H1 (cell line): ENCODE results near the gene SEL1L2. TPM values are rescaled to one million over a fixed set of nuclear protein-coding genes. Genes with fewer than 3 reads are reported as not detected.
A peak's percentile ranks its signal among the peaks of the same experiment; 100 is the strongest.

Experiments used
- CTCF ChIA-PET: fragments of 300-600 bp; sonication (Branson Sonifier 250); formaldehyde crosslinking; loops from one replicate; lab custom pipeline; 2021; ENCODE audit not compliant: partially characterized antibody; lab: Charles Lee
- POLR2A ChIA-PET: fragments of 300-600 bp; sonication (Branson Sonifier 250); formaldehyde crosslinking; loops from one replicate; lab custom pipeline; 2021; ENCODE audit warnings: inconsistent platforms; ENCODE audit not compliant: partially characterized antibody; lab: Charles Lee
- DNase-seq, 2 experiments: peaks; one replicate each; pipeline versions ENCODE4 v3.0.0 to v3.0.0-alpha.2; 2010 to 2022; ENCODE audit warnings: low spot score in 2 of 2, low read depth in 1 of 2, mixed read lengths in 1 of 2
- FAIRE-seq: peaks from 2 replicates; lab custom pipeline; 2011; peaks lifted over from hg19 to GRCh38; lab: Jason Lieb, UNC
- H2AFZ ChIP-seq: 2 replicates; pipeline ENCODE4 v1.8.1; 2012; ENCODE audit warnings: low read length, inconsistent platforms
- H2AK5ac ChIP-seq: 2 replicates; pipeline ENCODE4 v1.6.1; 2013; ENCODE audit warnings: low read depth, low read length
- H2BK120ac ChIP-seq: replicated peaks from 2 replicates; pipeline ENCODE3; 2013; ENCODE audit warnings: low read depth, low read length, inconsistent platforms
- H2BK12ac ChIP-seq: 2 replicates; pipeline ENCODE4 v1.6.1; 2013; ENCODE audit warnings: low read depth, low read length
- H2BK15ac ChIP-seq: 2 replicates; pipeline ENCODE4 v1.6.1; 2013; ENCODE audit warnings: low read length
- H2BK20ac ChIP-seq: 2 replicates; pipeline ENCODE4 v1.6.1; 2013; ENCODE audit warnings: low read length
- H2BK5ac ChIP-seq: 2 replicates; pipeline ENCODE4 v1.6.1; 2013; ENCODE audit warnings: low read depth, low read length
- H3K14ac ChIP-seq: 2 replicates; pipeline ENCODE4 v1.6.1; 2013; ENCODE audit warnings: inconsistent platforms; ENCODE audit not compliant: insufficient read length
- H3K18ac ChIP-seq: 2 replicates; pipeline ENCODE4 v1.6.1; 2013; ENCODE audit warnings: low read length; ENCODE audit errors: extremely low read depth
- H3K23ac ChIP-seq: 2 replicates; pipeline ENCODE4 v1.6.1; 2013; ENCODE audit warnings: inconsistent platforms; ENCODE audit not compliant: insufficient read length
- H3K23me2 ChIP-seq: 2 replicates; pipeline ENCODE4 v1.6.1; 2013; ENCODE audit warnings: low read depth, low read length
- H3K27ac ChIP-seq: 2 replicates; pipeline ENCODE4 v1.6.1; 2011; ENCODE audit warnings: low read depth, low read length, inconsistent platforms
- H3K27me3 ChIP-seq, 4 experiments: replicated peaks in 1 of 4; 1 replicate in 1 of 4; 2 replicates in 3 of 4; pipeline versions ENCODE4 v1.6.1 to v1.8.1; 2011 to 2013; ENCODE audit warnings: low read length in 3 of 4, mild to moderate bottlenecking in 3 of 4, inconsistent platforms in 2 of 4, mixed read lengths in 2 of 4, moderate library complexity in 1 of 4; ENCODE audit not compliant: control insufficient read depth in 3 of 4, insufficient read depth in 3 of 4; ENCODE audit errors: extremely low read depth in 1 of 4
- H3K36me3 ChIP-seq, 4 experiments: 2 replicates each; pipeline versions ENCODE4 v1.6.1 to v1.8.1; 2011 to 2013; ENCODE audit warnings: mild to moderate bottlenecking in 4 of 4, low read length in 3 of 4, moderate library complexity in 2 of 4, control low read depth in 1 of 4, inconsistent platforms in 1 of 4; ENCODE audit not compliant: insufficient read depth in 4 of 4, control insufficient read depth in 2 of 4
- H3K4ac ChIP-seq: replicated peaks from 2 replicates; pipeline ENCODE3; 2013; ENCODE audit warnings: low read length, low read depth, mixed read lengths, inconsistent platforms; ENCODE audit not compliant: insufficient read length
- H3K4me1 ChIP-seq, 4 experiments: replicated peaks in 1 of 4; 1 replicate in 1 of 4; 2 replicates in 3 of 4; pipeline versions ENCODE4 v1.6.1 to v1.8.1; 2011 to 2013; ENCODE audit warnings: low read length in 3 of 4, inconsistent platforms in 2 of 4, mixed read lengths in 1 of 4; ENCODE audit not compliant: insufficient read depth in 4 of 4, control insufficient read depth in 3 of 4
- H3K4me2 ChIP-seq, 2 experiments: 2 replicates each; pipeline versions ENCODE4 v1.6.1 to v1.8.1; 2011 to 2013; ENCODE audit warnings: low read depth in 2 of 2, low read length in 2 of 2, control low read depth in 1 of 2, inconsistent platforms in 1 of 2, mild to moderate bottlenecking in 1 of 2; ENCODE audit not compliant: insufficient read depth in 1 of 2
- H3K4me3 ChIP-seq, 4 experiments: fragments of 200-600, 300-600 bp in 1 of 4; sonication (generic), shearing (Covaris generic), sonication (Bioruptor Twin) in 1 of 4; 2 replicates each; pipeline versions ENCODE4 v1.5.1 to v1.8.1; 2011 to 2016; ENCODE audit warnings: low read length in 4 of 4, low read depth in 3 of 4, control low read depth in 2 of 4, inconsistent platforms in 2 of 4, mild to moderate bottlenecking in 2 of 4, mixed read lengths in 1 of 4, moderate library complexity in 1 of 4; ENCODE audit not compliant: insufficient read depth in 2 of 4; ENCODE audit errors: extremely low read depth in 1 of 4
- H3K56ac ChIP-seq: replicated peaks from 2 replicates; pipeline ENCODE3; 2013; ENCODE audit warnings: low read depth, mild to moderate bottlenecking, mixed read lengths, low read length, inconsistent platforms; ENCODE audit not compliant: insufficient read length
- H3K79me1 ChIP-seq: 2 replicates; pipeline ENCODE4 v1.6.1; 2013; ENCODE audit warnings: low read depth, low read length, control low read depth
- H3K79me2 ChIP-seq, 2 experiments: 2 replicates each; pipeline versions ENCODE4 v1.6.1 to v1.8.1; 2012 to 2013; ENCODE audit warnings: low read length in 2 of 2, mild to moderate bottlenecking in 2 of 2, inconsistent platforms in 1 of 2; ENCODE audit not compliant: insufficient read depth in 2 of 2, control insufficient read depth in 1 of 2
- H3K9ac ChIP-seq, 4 experiments: replicated peaks in 1 of 4; 1 replicate in 1 of 4; 2 replicates in 3 of 4; pipeline versions ENCODE4 v1.6.1 to v1.8.1; 2011 to 2013; ENCODE audit warnings: low read depth in 3 of 4, low read length in 3 of 4, control low read depth in 2 of 4, mild to moderate bottlenecking in 2 of 4, moderate library complexity in 2 of 4, inconsistent platforms in 1 of 4; ENCODE audit errors: extremely low read depth in 1 of 4
- H3K9me3 ChIP-seq, 2 experiments: 2 replicates each; pipeline versions ENCODE4 v1.6.1 to v1.8.1; 2012 to 2013; ENCODE audit warnings: mild to moderate bottlenecking in 2 of 2, moderate library complexity in 2 of 2, control low read depth in 1 of 2, inconsistent platforms in 1 of 2, low read depth in 1 of 2, low read length in 1 of 2, mixed read lengths in 1 of 2; ENCODE audit not compliant: insufficient read depth in 2 of 2
- H4K20me1 ChIP-seq, 2 experiments: replicated peaks in 1 of 2; 2 replicates each; pipeline versions ENCODE3 to v1.8.1; 2011 to 2013; ENCODE audit warnings: inconsistent platforms in 2 of 2, low read length in 2 of 2, mild to moderate bottlenecking in 1 of 2; ENCODE audit not compliant: insufficient read depth in 2 of 2, control insufficient read depth in 1 of 2
- H4K5ac ChIP-seq: 2 replicates; pipeline ENCODE4 v1.6.1; 2013; ENCODE audit warnings: low read length, low read depth, mixed read lengths, inconsistent platforms; ENCODE audit not compliant: insufficient read length
- H4K8ac ChIP-seq: 2 replicates; pipeline ENCODE4 v1.8.0; 2013; ENCODE audit warnings: mild to moderate bottlenecking, moderate library complexity, low read length, inconsistent platforms; ENCODE audit not compliant: insufficient read depth; ENCODE audit errors: extremely low read depth
- H4K91ac ChIP-seq: replicated peaks from 2 replicates; pipeline ENCODE3; 2013; ENCODE audit warnings: low read length, mixed read lengths, inconsistent platforms; ENCODE audit not compliant: insufficient read length
- GTF2F1 ChIP-seq: IDR thresholded peaks from 2 replicates; pipeline ENCODE4 v1.6.1; 2012; ENCODE audit warnings: low read depth, low read length, improper control_type of control experiment, borderline replicate concordance
- JUN ChIP-seq: IDR thresholded peaks from 2 replicates; pipeline ENCODE4 v1.6.1; 2011; ENCODE audit warnings: low read depth, mild to moderate bottlenecking, improper control_type of control experiment, low read length
- NANOG ChIP-seq: IDR thresholded peaks from 2 replicates; pipeline ENCODE4 v1.6.1; 2011; ENCODE audit warnings: low read length, low read depth, mild to moderate bottlenecking, inconsistent platforms; ENCODE audit not compliant: insufficient read depth, poor library complexity, severe bottlenecking
- PHF8 ChIP-seq: fragments of 200-600 bp; sonication (generic); conservative IDR thresholded peaks from 2 replicates; pipeline ENCODE4 v1.7.1; 2012; ENCODE audit warnings: low read depth, mild to moderate bottlenecking, inconsistent platforms, low read length, moderate library complexity
- POLR2A ChIP-seq, 2 experiments: IDR thresholded peaks; 1 replicate in 1 of 2; 2 replicates in 1 of 2; pipeline ENCODE4 v1.6.1; 2011; ENCODE audit warnings: low read depth in 2 of 2, low read length in 2 of 2, mild to moderate bottlenecking in 2 of 2; ENCODE audit errors: control extremely low read depth in 1 of 2
- RBBP5 ChIP-seq: IDR thresholded peaks from 2 replicates; pipeline ENCODE4 v1.7.1; 2012; ENCODE audit warnings: low read depth, mild to moderate bottlenecking, inconsistent platforms, low read length, moderate library complexity, borderline replicate concordance
- RFX5 ChIP-seq: IDR thresholded peaks from 2 replicates; pipeline ENCODE4 v1.6.1; 2011; ENCODE audit warnings: low read depth, low read length, improper control_type of control experiment, borderline replicate concordance
- RNF2 ChIP-seq: fragments of 200-900, 300-1000 bp; sonication (generic); IDR thresholded peaks from 2 replicates; pipeline ENCODE4 v1.7.1; 2016; ENCODE audit warnings: borderline replicate concordance, low read depth, mild to moderate bottlenecking, antibody characterized with exemption, low read length; ENCODE audit not compliant: poor library complexity, severe bottlenecking; ENCODE audit errors: missing control alignments
- WGBS, 2 experiments: shearing (Covaris generic) in 1 of 2; methylation state at CpG; one replicate each; pipeline versions ENCODE4 v1.1.6 to v1.1.7; 2013 to 2015; ENCODE audit warnings: low lambda C conversion rate in 2 of 2, mixed read lengths in 2 of 2, inconsistent platforms in 1 of 2, low coverage in 1 of 2, missing lambda C conversion rate in 1 of 2; ENCODE audit not compliant: insufficient replicate concordance in 2 of 2, insufficient coverage in 1 of 2, insufficient read length in 1 of 2; ENCODE audit errors: extremely low coverage in 1 of 2, missing lambda C conversion rate in 1 of 2; 5-methylcytosine and 5-hydroxymethylcytosine counted together
- polyA plus RNA-seq, 7 experiments: library from polyadenylated mRNA; depleted of rRNA in 3 of 7; stranded (reverse) in 5 of 7; unstranded in 2 of 7; fragments of >200 nt in 5 of 7; fragments of 200-250 nt in 2 of 7; gene quantifications; 1 replicate in 5 of 7; 2 replicates in 1 of 7; 4 replicates in 1 of 7; pipeline versions ENCODE4 v1.2.1 to v1.2.3, GENCODE V29; 2011 to 2013; ENCODE audit warnings: missing spikeins in 2 of 7, mixed read lengths in 2 of 7
- total RNA-seq: library from RNA; stranded (reverse); fragmentation: NEBNext Ultra II Directional; extraction: Animal tissue kit (Norgen Biotek cat#: 25700); gene quantifications from 2 replicates; pipeline ENCODE4 v1.2.1, GENCODE V29; 2021
- TF ChIP-seq, protein P1 (sequence below): IDR thresholded peaks from 2 replicates; pipeline ENCODE4 v1.6.1; 2011; ENCODE audit warnings: low read depth, mild to moderate bottlenecking, low read length; ENCODE audit not compliant: insufficient read depth

Gene SEL1L2
- total and polyA plus RNA-seq, 2 of the 8 experiments (the other 6 are each of a cell fraction or from before 2014, with no cell fraction given) = not detected

DNA sequence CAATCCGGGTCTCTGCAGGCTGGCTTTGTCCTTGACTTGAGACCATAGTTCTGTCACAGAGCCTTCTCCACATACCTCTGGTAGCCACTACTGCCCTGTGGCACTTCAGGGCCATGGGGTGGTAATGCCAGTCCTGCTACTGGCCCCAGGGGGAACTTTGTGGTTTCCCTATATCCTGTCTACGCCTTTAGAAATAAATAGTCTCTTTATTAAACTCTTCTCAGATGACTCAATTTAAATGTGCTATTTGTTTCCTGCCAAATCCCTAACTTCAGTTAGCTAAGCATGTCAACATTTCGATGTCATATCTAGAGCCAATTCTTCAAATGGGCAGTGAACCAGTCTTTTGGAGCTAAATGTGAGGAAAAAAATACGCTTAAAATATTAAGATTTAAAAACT is 60.1 kb downstream of the SEL1L2 start:
- H3K36me3 ChIP-seq = no peaks in the 10 kb centered on the region
- no peak overlapping the region for H3K56ac ChIP-seq
- FAIRE-seq (no peak), DNase-seq (no peak)
- no peak overlapping the region for H4K91ac ChIP-seq
- H3K4me2 ChIP-seq = no peak overlapping the region
- H3K4me1 ChIP-seq = no peaks in the 10 kb centered on the region
- no peak for TF ChIP-seq JUN
- no peak for TF ChIP-seq GTF2F1
- TF ChIP-seq POLR2A (IDR thresholded peaks at IDR 0.05; ENCODE audit: control extremely low read depth in 1 of 2, low read depth in 2 of 2, low read length in 2 of 2) = no peak
- TF ChIP-seq, protein P1, sequence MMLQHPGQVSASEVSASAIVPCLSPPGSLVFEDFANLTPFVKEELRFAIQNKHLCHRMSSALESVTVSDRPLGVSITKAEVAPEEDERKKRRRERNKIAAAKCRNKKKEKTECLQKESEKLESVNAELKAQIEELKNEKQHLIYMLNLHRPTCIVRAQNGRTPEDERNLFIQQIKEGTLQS = no peak
- TF ChIP-seq NANOG = no peak
- TF ChIP-seq RBBP5 = no peak
- TF ChIP-seq PHF8 = no peak
- TF ChIP-seq RNF2 = no peak
- TF ChIP-seq RFX5 = no peak
- no peak overlapping the region for H2BK12ac ChIP-seq
- no peaks in the 10 kb centered on the region for H3K9me3 ChIP-seq
- H3K79me2 ChIP-seq = no peaks in the 10 kb centered on the region
- H2AFZ ChIP-seq = 0 out of 2 replicates have a peak overlapping the region, but pooled peaks have one; percentile 62
- no peak overlapping the region for H3K4me3 ChIP-seq
- H3K4ac ChIP-seq = no peak overlapping the region
- H4K5ac ChIP-seq = no peak overlapping the region
- WGBS, 2 experiments = 79% methylated on average over 4 of the region's 4 CpGs; no CpG with 5 or more reads in 1 of the 2 experiments
- H3K23ac ChIP-seq = no peak overlapping the region
- no peak overlapping the region for H3K14ac ChIP-seq
- H3K9ac ChIP-seq = no peak overlapping the region
- no peak overlapping the region for H2BK5ac ChIP-seq
- no peak overlapping the region for H2AK5ac ChIP-seq
- H4K20me1 ChIP-seq = no peaks in the 10 kb centered on the region
- no peak overlapping the region for H4K8ac ChIP-seq
- no peak overlapping the region for H3K18ac ChIP-seq
- H2BK20ac ChIP-seq = no peak overlapping the region
- no peaks in the 10 kb centered on the region for H3K79me1 ChIP-seq
- H3K27me3 ChIP-seq = no peaks in the 10 kb centered on the region
- ChIA-PET CTCF (interaction anchor here (0.6 kb wide), 1 partner anchor 176 kb away, joined by 3 read pairs; no protein-coding TSS in a partner anchor), POLR2A (no interaction called here)
- no peaks in the 10 kb centered on the region for H3K23me2 ChIP-seq
- H2BK15ac ChIP-seq = no peak overlapping the region
- H2BK120ac ChIP-seq = no peak overlapping the region
- H3K27ac ChIP-seq = no peak overlapping the region
